ENCODE measurements around the gene LHFPL6.

- TF ChIP-seq ZBTB7A (IDR thresholded peaks at IDR 0.05; ENCODE audit: low read depth): no peak
- TF ChIP-seq REST (IDR thresholded peaks at IDR 0.05; ENCODE audit: low read depth): no peak
- no peak for TF ChIP-seq YY1 (IDR thresholded peaks at IDR 0.05; ENCODE audit: low read depth)
- TF ChIP-seq CEBPB (IDR thresholded peaks at IDR 0.05): no peak
- TF ChIP-seq CREB1 (IDR thresholded peaks at IDR 0.05; ENCODE audit: low read depth): no peak
- no peak for TF ChIP-seq TEAD4 (IDR thresholded peaks at IDR 0.05)
- no peak for TF ChIP-seq EP300 (IDR thresholded peaks at IDR 0.05; ENCODE audit: borderline replicate concordance)
- TF ChIP-seq USF1 (IDR thresholded peaks at IDR 0.05): no peak
- TF ChIP-seq MAX (IDR thresholded peaks at IDR 0.05): no peak
- TF ChIP-seq RAD21 (IDR thresholded peaks at IDR 0.05; ENCODE audit: low read depth): no peak
- no peak for TF ChIP-seq EGR1 (IDR thresholded peaks at IDR 0.05)
- TF ChIP-seq NFIC (IDR thresholded peaks at IDR 0.05): no peak
- no peak for TF ChIP-seq TCF12 (IDR thresholded peaks at IDR 0.05; ENCODE audit: low read depth)
- no peak for TF ChIP-seq FOXM1 (IDR thresholded peaks at IDR 0.05; ENCODE audit: borderline replicate concordance, low read depth)
Observed at GRCh38 chr13:39345982-39346381, 257.0 kb downstream of the LHFPL6 start.
